GM12873 (cell line): Measurements from ENCODE around the gene GJC1.

Source experiments
- CTCF ChIP-seq: IDR thresholded peaks from 2 replicates; pipeline ENCODE4 v1.5.1; 2012; ENCODE audit warnings: low read depth, mild to moderate bottlenecking, moderate library complexity, low read length, control low read depth; ENCODE audit not compliant: insufficient read depth; ENCODE audit errors: missing control alignments

The GJC1 gene

GRCh38 chr17:44829523-44830358 is at the start of gene GJC1:
Gene GJC1, minus strand, starts transcription at chr17:44830287. Its CDS starts 24,470 bp downstream, at chr17:44805817.
- no peak for TF ChIP-seq CTCF

GRCh38 chr17:44879376-44879775 is 49.3 kb upstream of the GJC1 start:
- no peak for TF ChIP-seq CTCF

GRCh38 chr17:44878627-44879221 is 48.6 kb upstream of the GJC1 start:
- peak; percentile 58 for TF ChIP-seq CTCF

- TF ChIP-seq CTCF: no peak
These were observed 47.0 kb upstream of the GJC1 start for GRCh38 chr17:44877121-44877520.

GRCh38 chr17:44875761-44876160 is 45.7 kb upstream of the GJC1 start:
- no peak for TF ChIP-seq CTCF

- no peak for TF ChIP-seq CTCF
These were observed 42.2 kb upstream of the GJC1 start for GRCh38 chr17:44872131-44872768.

- TF ChIP-seq CTCF: no peak
These were observed 41.5 kb upstream of the GJC1 start for GRCh38 chr17:44871556-44871955.
